ENCODE results near the gene MTHFD1L. TPM values are rescaled to one million over a fixed set of nuclear protein-coding genes. Genes with fewer than 3 reads are reported as not detected.

The MTHFD1L gene
- total and polyA plus RNA-seq, 2 of the 4 experiments (the other 2 are of a cell fraction): 43.5 to 53.2 TPM

GRCh38 chr6:150914372-150914771 lies 48.9 kb downstream of the MTHFD1L start:
- no peaks in the 10 kb centered on the region for H3K9me1 ChIP-seq (ENCODE audit: insufficient read depth, low read length)
- H4K5ac ChIP-seq (ENCODE audit: low read depth, low read length): peak overlapping the region; percentile 93
- no peak overlapping the region for H2AFZ ChIP-seq (replicated peaks; ENCODE audit: low read length, poor library complexity)
- no peak overlapping the region for H2AK5ac ChIP-seq (ENCODE audit: low read depth, low read length)
- H3K4me2 ChIP-seq (ENCODE audit: low read depth, low read length): no peak overlapping the region
- ChIA-PET POLR2A (ENCODE audit: unreplicated experiment) (no interaction called here), CTCF (interaction anchor here (0.6 to 1.6 kb wide), 3 partner anchors 22 to 417 kb away, joined by 3 to 6 read pairs (median 3); no protein-coding TSS in a partner anchor)
- H3K9me3 ChIP-seq (ENCODE audit: control insufficient read depth, insufficient read depth, low read length): no peaks in the 10 kb centered on the region
- H3K79me1 ChIP-seq (ENCODE audit: low read depth in 1 of 2, low read length in 2 of 2): peaks cover 21 to 38% of the 10 kb centered on the region in 2 experiments
- TF ChIP-seq MAZ (IDR thresholded peaks at IDR 0.05; ENCODE audit: borderline replicate concordance, low read depth, low read length): no peak
- no peak for TF ChIP-seq CHD1 (IDR thresholded peaks at IDR 0.05; ENCODE audit: low read depth, low read length)
- TF ChIP-seq RAD21 (IDR thresholded peaks at IDR 0.05; ENCODE audit: low read length): no peak
- no peak for TF ChIP-seq CTCF (conservative IDR thresholded peaks at IDR 0.05; ENCODE audit: low read depth, low read length)
- no peak for TF ChIP-seq POLR2A (IDR thresholded peaks at IDR 0.05; ENCODE audit: low read depth, low read length)
- no peak for TF ChIP-seq RFX5 (IDR thresholded peaks at IDR 0.05; ENCODE audit: low read depth, low read length)
- TF ChIP-seq NFE2L2 (IDR thresholded peaks at IDR 0.05; ENCODE audit: low read depth, low read length): no peak
- no peak for TF ChIP-seq MXI1 (IDR thresholded peaks at IDR 0.05; ENCODE audit: borderline replicate concordance, low read depth, low read length)
- TF ChIP-seq CEBPB (IDR thresholded peaks at IDR 0.05; ENCODE audit: low read depth, low read length): no peak
- no peak for TF ChIP-seq RCOR1 (IDR thresholded peaks at IDR 0.05; ENCODE audit: insufficient replicate concordance, low read length)
- TF ChIP-seq MAFK (IDR thresholded peaks at IDR 0.05; ENCODE audit: low read depth, low read length): no peak
- no peak for TF ChIP-seq FOS (IDR thresholded peaks at IDR 0.05; ENCODE audit: low read depth, low read length)
- no peak for TF ChIP-seq SMC3 (IDR thresholded peaks at IDR 0.05; ENCODE audit: low read depth, low read length)
- no peak for TF ChIP-seq USF2 (IDR thresholded peaks at IDR 0.05; ENCODE audit: low read depth, low read length)
- no peak for TF ChIP-seq ELK1 (IDR thresholded peaks at IDR 0.05; ENCODE audit: borderline replicate concordance, low read depth, low read length)
- TF ChIP-seq BHLHE40 (IDR thresholded peaks at IDR 0.05; ENCODE audit: low read depth, low read length): no peak
- WGBS, 2 experiments (ENCODE audit: extremely low coverage in 2 of 2, insufficient read length in 1 of 2): no CpG with 5 or more reads among the region's 6 CpGs
- in situ Hi-C loops (cut with MboI; ENCODE audit: low sequenced_read_pairs): no loop called here
- no peaks in the 10 kb centered on the region for H3K27me3 ChIP-seq (ENCODE audit: control insufficient read depth, insufficient read depth, low read length)
- H3K36me3 ChIP-seq (ENCODE audit: control insufficient read depth, insufficient read depth, low read length): peaks cover 50% of the 10 kb centered on the region
- H3K18ac ChIP-seq (ENCODE audit: low read depth, low read length): peak overlapping the region; percentile 83
- intact Hi-C loops (cut with micrococcal nuclease): no loop called here
- ATAC-seq (ENCODE audit: low read depth) (no peak), DNase-seq (no peak)
- H3K4ac ChIP-seq (ENCODE audit: low read depth, low read length): no peak overlapping the region
- peaks cover 8% of the 10 kb centered on the region for H3K4me1 ChIP-seq (ENCODE audit: control insufficient read depth, insufficient read depth, low read length)
- no peak overlapping the region; the same call in 1 of the 2 replicates for H4K91ac ChIP-seq (ENCODE audit: insufficient read depth, low read depth, low read length)
- no peaks in the 10 kb centered on the region for H4K20me1 ChIP-seq (ENCODE audit: insufficient read depth, low read length)
- H3K4me3 ChIP-seq (ENCODE audit: insufficient read depth, low read depth, low read length): no peak overlapping the region
- BruUV-seq (replicated peaks): no TSS peak
- H3K27ac ChIP-seq (ENCODE audit: insufficient read depth, low read length): peak overlapping the region; percentile 95; the same call in 1 of the 2 replicates
- H2BK15ac ChIP-seq (ENCODE audit: low read depth, low read length): no peak overlapping the region
- no peak overlapping the region for H4K8ac ChIP-seq (ENCODE audit: low read depth in 2 of 2, low read length in 2 of 2)
- peak overlapping the region; percentile 55 for H2BK5ac ChIP-seq (ENCODE audit: low read depth, low read length, poor library complexity, severe bottlenecking)
- H3K56ac ChIP-seq (ENCODE audit: extremely low read depth, insufficient read depth, low read length): no peak overlapping the region
- no peak overlapping the region for H3K23ac ChIP-seq (ENCODE audit: low read depth, low read length)
- H2BK20ac ChIP-seq (ENCODE audit: low read depth, low read length): no peak overlapping the region
- dilution Hi-C loops (cut with HindIII; ENCODE audit: low sequenced_read_pairs, unreplicated experiment): no loop called here
- no peak overlapping the region for H2AK9ac ChIP-seq (replicated peaks; ENCODE audit: low read depth, low read length, poor library complexity)
- no peak overlapping the region for H2BK120ac ChIP-seq (ENCODE audit: low read depth, low read length)
- H3K14ac ChIP-seq (replicated peaks; ENCODE audit: low read depth, low read length): no peak overlapping the region
- no peak overlapping the region; the same call in 1 of the 2 replicates for H3K9ac ChIP-seq (ENCODE audit: low read depth, low read length)
